PC-9 (cell line): ENCODE results near the gene SEMA4C. TPM values are rescaled to one million over a fixed set of nuclear protein-coding genes. Genes with fewer than 3 reads are reported as not detected.

ENCODE experiments used
- BruUV-seq: library from RNA; stranded (reverse); fragments of 400-500 nt; replicated peaks from 2 replicates; lab custom pipeline; 2021; lab: Mats Ljungman, UMichigan
- CTCF ChIA-PET: fragments of 300-600 bp; sonication (Branson Sonifier 250); formaldehyde crosslinking; loops from one replicate; lab custom pipeline; 2022; ENCODE audit warnings: antibody characterized with exemption; lab: Charles Lee
- POLR2A ChIA-PET: fragments of 300-600 bp; sonication (Branson Sonifier 250); formaldehyde crosslinking; loops from one replicate; lab custom pipeline; 2022; ENCODE audit warnings: antibody characterized with exemption; ENCODE audit not compliant: unreplicated experiment; lab: Charles Lee
- DNase-seq, 2 experiments: peaks; one replicate each; pipeline versions ENCODE4 v3.0.0 to v3.0.0-alpha.2; 2015 to 2022; ENCODE audit warnings: mixed read lengths in 1 of 2
- H2AFZ ChIP-seq: fragments of 200-600 bp; sonication (generic); 2 replicates; pipeline ENCODE4 v1.8.1; 2017; ENCODE audit warnings: antibody characterized with exemption
- H3F3A ChIP-seq: fragments of 200-600 bp; sonication (generic); 2 replicates; pipeline ENCODE4 v1.8.1; 2017; ENCODE audit warnings: antibody characterized with exemption, mild to moderate bottlenecking, low read depth; ENCODE audit not compliant: insufficient read depth
- H3K27ac ChIP-seq: fragments of 200-600 bp; sonication (generic); 2 replicates; pipeline ENCODE4 v1.6.1; 2016; ENCODE audit warnings: mixed run types
- H3K27me3 ChIP-seq: fragments of 200-600 bp; sonication (generic); 2 replicates; pipeline ENCODE4 v1.6.1; 2016; ENCODE audit warnings: low read depth, mixed run types; ENCODE audit not compliant: insufficient read depth
- H3K36me3 ChIP-seq: fragments of 200-600 bp; sonication (generic); 2 replicates; pipeline ENCODE4 v1.6.1; 2016; ENCODE audit warnings: low read depth, mixed run types
- H3K4me1 ChIP-seq: fragments of 200-600 bp; sonication (generic); replicated peaks from 2 replicates; pipeline ENCODE4 v1.6.1; 2016; ENCODE audit warnings: mixed run types; ENCODE audit not compliant: insufficient read depth
- H3K4me2 ChIP-seq: fragments of 200-600 bp; sonication (generic); 2 replicates; pipeline ENCODE4 v1.6.1; 2017; ENCODE audit warnings: mixed run types
- H3K4me3 ChIP-seq: fragments of 200-600 bp; sonication (generic); 2 replicates; pipeline ENCODE4 v1.6.1; 2016; ENCODE audit warnings: mixed run types
- H3K79me2 ChIP-seq: fragments of 200-600 bp; sonication (generic); 2 replicates; pipeline ENCODE4 v1.6.1; 2017; ENCODE audit warnings: low read depth, mixed run types
- H3K9me2 ChIP-seq: fragments of 200-600 bp; sonication (generic); 2 replicates; pipeline ENCODE4 v1.8.1; 2017; ENCODE audit warnings: mild to moderate bottlenecking; ENCODE audit not compliant: insufficient read depth
- H3K9me3 ChIP-seq: fragments of 200-600 bp; sonication (generic); 2 replicates; pipeline ENCODE4 v1.8.1; 2016; ENCODE audit warnings: low read depth; ENCODE audit not compliant: insufficient read depth
- H4K20me1 ChIP-seq: fragments of 200-600 bp; sonication (generic); 2 replicates; pipeline ENCODE4 v1.8.1; 2017; ENCODE audit not compliant: insufficient read depth
- EZH2 ChIP-seq: fragments of 200-600 bp; sonication (generic); IDR thresholded peaks from 2 replicates; pipeline ENCODE4 v1.8.0; 2017; ENCODE audit warnings: antibody characterized with exemption, low read depth
- intact Hi-C: fragments of 100-400 bp; cut with micrococcal nuclease; formaldehyde crosslinking; loops from one replicate; pipeline ENCODE4 v1.10.0; 2022; ENCODE audit not compliant: unreplicated experiment
- total RNA-seq: library from RNA; stranded (reverse); gene quantifications from 2 replicates; pipeline ENCODE4 v1.2.3, GENCODE V29; 2021
- TF ChIP-seq, protein P1 (sequence below): fragments of 200-600 bp; sonication (generic); conservative IDR thresholded peaks from 2 replicates; pipeline ENCODE4 v1.6.1; 2017; ENCODE audit warnings: mixed run types, antibody characterized with exemption, mild to moderate bottlenecking, moderate library complexity

SEMA4C gene
- total RNA-seq, 1 experiment from 2014 or later = 52.8 TPM

DNA sequence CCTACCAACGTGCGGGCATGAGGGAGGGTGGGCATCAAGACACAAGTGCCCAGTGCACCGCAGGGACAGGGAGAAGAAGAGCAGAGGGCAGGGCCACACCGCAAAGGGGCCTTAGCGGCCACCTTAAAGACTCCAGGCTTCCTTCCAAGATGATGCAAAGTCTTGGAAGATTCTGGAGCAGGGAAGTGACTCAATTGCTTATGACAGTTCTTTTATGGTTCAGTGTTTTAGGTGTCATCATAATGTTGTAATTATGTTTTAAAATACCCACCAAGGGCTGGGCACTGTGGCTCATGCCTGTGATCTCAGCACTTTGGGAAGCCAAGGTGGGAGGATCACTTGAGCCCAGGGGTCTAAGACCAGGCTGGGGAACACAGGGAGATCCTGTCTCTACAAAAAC lies 44.5 kb upstream of the SEMA4C start:
- no TSS peak for BruUV-seq
- H3K4me1 ChIP-seq = no peaks in the 10 kb centered on the region
- H4K20me1 ChIP-seq = no peaks in the 10 kb centered on the region
- TF ChIP-seq EZH2 = no peak
- TF ChIP-seq, protein P1, sequence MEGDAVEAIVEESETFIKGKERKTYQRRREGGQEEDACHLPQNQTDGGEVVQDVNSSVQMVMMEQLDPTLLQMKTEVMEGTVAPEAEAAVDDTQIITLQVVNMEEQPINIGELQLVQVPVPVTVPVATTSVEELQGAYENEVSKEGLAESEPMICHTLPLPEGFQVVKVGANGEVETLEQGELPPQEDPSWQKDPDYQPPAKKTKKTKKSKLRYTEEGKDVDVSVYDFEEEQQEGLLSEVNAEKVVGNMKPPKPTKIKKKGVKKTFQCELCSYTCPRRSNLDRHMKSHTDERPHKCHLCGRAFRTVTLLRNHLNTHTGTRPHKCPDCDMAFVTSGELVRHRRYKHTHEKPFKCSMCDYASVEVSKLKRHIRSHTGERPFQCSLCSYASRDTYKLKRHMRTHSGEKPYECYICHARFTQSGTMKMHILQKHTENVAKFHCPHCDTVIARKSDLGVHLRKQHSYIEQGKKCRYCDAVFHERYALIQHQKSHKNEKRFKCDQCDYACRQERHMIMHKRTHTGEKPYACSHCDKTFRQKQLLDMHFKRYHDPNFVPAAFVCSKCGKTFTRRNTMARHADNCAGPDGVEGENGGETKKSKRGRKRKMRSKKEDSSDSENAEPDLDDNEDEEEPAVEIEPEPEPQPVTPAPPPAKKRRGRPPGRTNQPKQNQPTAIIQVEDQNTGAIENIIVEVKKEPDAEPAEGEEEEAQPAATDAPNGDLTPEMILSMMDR = no peak
- H3K4me2 ChIP-seq = no peak overlapping the region
- H3F3A ChIP-seq = no peaks in the 10 kb centered on the region
- CTCF ChIA-PET = no interaction called here
- H3K9me2 ChIP-seq = no peaks in the 10 kb centered on the region
- POLR2A ChIA-PET = interaction anchor here (0.7 kb wide), 1 partner anchor 250 kb away, joined by 4 read pairs; no protein-coding TSS in a partner anchor
- no peak overlapping the region for H3K27ac ChIP-seq
- DNase-seq = no peak
- no peak overlapping the region for H3K4me3 ChIP-seq
- no peaks in the 10 kb centered on the region for H3K36me3 ChIP-seq
- no peaks in the 10 kb centered on the region for H3K79me2 ChIP-seq
- intact Hi-C loops = no loop called here
- peaks cover 19% of the 10 kb centered on the region; the same call in 1 of the 2 replicates for H3K9me3 ChIP-seq
- no peaks in the 10 kb centered on the region; the same call in 1 of the 2 replicates for H3K27me3 ChIP-seq
- H2AFZ ChIP-seq = no peak overlapping the region

DNA sequence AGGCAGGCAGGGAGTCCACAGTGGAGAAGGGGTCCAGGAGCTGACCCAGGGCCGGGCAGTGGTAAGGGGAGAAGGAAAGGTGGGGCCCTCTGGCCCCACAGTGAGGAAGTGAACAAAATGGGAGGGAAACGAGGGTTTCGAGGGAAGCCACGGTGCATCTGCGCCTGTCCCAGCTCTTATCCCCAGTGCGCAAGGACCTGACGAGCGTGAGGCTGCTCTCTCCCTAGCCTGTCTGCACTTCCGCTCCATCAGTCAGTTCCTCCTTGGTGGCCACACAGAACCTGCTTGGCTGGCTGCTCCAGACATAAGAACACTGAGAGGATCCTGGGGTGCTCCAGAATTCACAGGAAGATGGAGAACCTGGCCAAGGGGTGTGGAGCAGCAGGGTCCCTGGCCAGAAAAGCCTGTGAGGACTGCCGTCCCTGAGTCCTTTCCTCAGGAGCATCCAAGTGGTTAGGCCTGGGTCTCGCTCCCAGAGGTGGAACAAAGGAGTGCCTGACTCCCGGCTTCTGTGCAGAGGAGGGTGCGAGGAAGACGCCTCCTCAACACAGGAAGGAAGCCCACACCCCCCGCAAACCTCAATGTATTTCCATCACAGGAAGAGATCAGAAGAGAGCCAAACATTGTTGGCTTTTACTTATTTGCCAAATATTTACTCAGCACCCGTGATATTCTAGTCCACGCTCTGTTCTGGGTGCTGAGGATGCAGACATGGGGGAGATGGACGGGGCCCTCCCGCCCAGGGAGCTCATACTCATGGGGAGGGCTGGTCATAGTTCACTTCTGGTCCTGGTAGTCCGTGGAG lies 43.7 kb upstream of the SEMA4C start:
- Histone ChIP-seq H3K9me2 (no peaks in the 10 kb centered on the region), H3K27me3 (no peaks in the 10 kb centered on the region; the same call in 1 of the 2 replicates), H3K4me3 (no peak overlapping the region), H2AFZ (no peak overlapping the region), H3F3A (no peaks in the 10 kb centered on the region), H3K9me3 (peaks cover 19% of the 10 kb centered on the region; the same call in 1 of the 2 replicates), H4K20me1 (no peaks in the 10 kb centered on the region), H3K79me2 (no peaks in the 10 kb centered on the region), H3K36me3 (no peaks in the 10 kb centered on the region), H3K4me2 (no peak overlapping the region), H3K27ac (no peak overlapping the region), H3K4me1 (no peaks in the 10 kb centered on the region)
- BruUV-seq = no TSS peak
- no peak for DNase-seq
- POLR2A ChIA-PET = interaction anchor here (0.7 kb wide), 1 partner anchor 249 kb away, joined by 4 read pairs; no protein-coding TSS in a partner anchor
- intact Hi-C loops = no loop called here
- CTCF ChIA-PET = no interaction called here
- TF ChIP-seq, protein P1 = no peak
- TF ChIP-seq EZH2 = no peak

DNA sequence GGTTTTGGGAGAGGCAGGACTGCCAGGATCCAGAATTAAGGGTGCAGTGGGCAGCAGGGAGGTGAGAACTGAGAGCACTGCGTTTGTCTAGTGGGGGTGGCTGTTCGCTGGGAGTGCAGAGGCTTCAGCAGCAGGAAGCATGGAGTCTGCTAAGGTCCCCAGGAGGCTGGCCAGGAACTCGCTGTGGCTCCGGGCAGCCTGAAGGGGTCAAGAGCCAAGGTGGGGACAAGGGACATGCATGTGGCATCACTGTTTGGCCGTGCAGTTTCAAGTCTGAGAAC lies 43.2 kb upstream of the SEMA4C start:
- intact Hi-C loops = no loop called here
- no peaks in the 10 kb centered on the region for H4K20me1 ChIP-seq
- no peaks in the 10 kb centered on the region for H3K9me2 ChIP-seq
- H3K27ac ChIP-seq = no peak overlapping the region
- H3K4me3 ChIP-seq = no peak overlapping the region
- DNase-seq = no peak
- ChIA-PET CTCF (no interaction called here), POLR2A (interaction anchor here (0.5 to 0.6 kb wide), 2 partner anchors 34 to 337 kb away, joined by 4 to 6 read pairs; no protein-coding TSS in a partner anchor)
- H3K27me3 ChIP-seq = no peaks in the 10 kb centered on the region; the same call in 1 of the 2 replicates
- H3K9me3 ChIP-seq = peaks cover 19% of the 10 kb centered on the region; the same call in 1 of the 2 replicates
- H3K4me1 ChIP-seq = no peaks in the 10 kb centered on the region
- H3K79me2 ChIP-seq = no peaks in the 10 kb centered on the region
- no peaks in the 10 kb centered on the region for H3K36me3 ChIP-seq
- no peak overlapping the region for H3K4me2 ChIP-seq
- no peak overlapping the region for H2AFZ ChIP-seq
- BruUV-seq = no TSS peak
- TF ChIP-seq EZH2 = no peak
- TF ChIP-seq, protein P1 = no peak
- no peaks in the 10 kb centered on the region for H3F3A ChIP-seq
